Activated CD8-positive, alpha-beta memory T cell treated with anti-CD3 and anti-CD28 coated beads, Interleukin-2, amount 50 U/mL, for 24 hours (primary cell): ENCODE results near the gene GPR84.

Experiments
- DNase-seq: peaks from one replicate; pipeline ENCODE4 v3.0.0-alpha.2; 2020; ENCODE audit errors: extremely low read depth

Gene GPR84

GRCh38 chr12:54364413-54364812 is at the start of gene GPR84:
GPR84 (minus strand) TSS chr12:54364486; CDS start chr12:54363851, 635 bp downstream.
- DNase-seq = no peak

GRCh38 chr12:54413284-54414190 is 49.3 kb upstream of the GPR84 start:
- no peak for DNase-seq

- DNase-seq = no peak
These were observed 48.5 kb upstream of the GPR84 start for GRCh38 chr12:54412786-54413185.

GRCh38 chr12:54412348-54412747 is 48.1 kb upstream of the GPR84 start:
- DNase-seq = no peak

- DNase-seq = no peak
These were observed 47.3 kb upstream of the GPR84 start for GRCh38 chr12:54411391-54412241.

- DNase-seq = no peak
These were observed 45.0 kb upstream of the GPR84 start for GRCh38 chr12:54409267-54409666.

GRCh38 chr12:54407183-54407905 is 43.1 kb upstream of the GPR84 start:
- no peak for DNase-seq

GRCh38 chr12:54405573-54405972 is 41.3 kb upstream of the GPR84 start:
- DNase-seq = no peak

GRCh38 chr12:54405106-54405505 is 40.8 kb upstream of the GPR84 start:
- DNase-seq = no peak

GRCh38 chr12:54404061-54405004 is 40.0 kb upstream of the GPR84 start:
- DNase-seq = no peak

- no peak for DNase-seq
These were observed 36.8 kb upstream of the GPR84 start for GRCh38 chr12:54401119-54401518.

GRCh38 chr12:54398995-54399793 is 34.9 kb upstream of the GPR84 start:
- peak; percentile 77 for DNase-seq

- no peak for DNase-seq
These were observed 33.9 kb upstream of the GPR84 start for GRCh38 chr12:54398218-54398617.

GRCh38 chr12:54397157-54397556 is 32.9 kb upstream of the GPR84 start:
- no peak for DNase-seq

- DNase-seq = no peak
These were observed 31.3 kb upstream of the GPR84 start for GRCh38 chr12:54395545-54395944.

GRCh38 chr12:54394986-54395385 is 30.7 kb upstream of the GPR84 start:
- DNase-seq = no peak

GRCh38 chr12:54394281-54394719 is 30.0 kb upstream of the GPR84 start:
- no peak for DNase-seq

- no peak for DNase-seq
These were observed 29.5 kb upstream of the GPR84 start for GRCh38 chr12:54393743-54394142.

GRCh38 chr12:54393207-54393609 is 28.9 kb upstream of the GPR84 start:
- no peak for DNase-seq
